KG1 (cell line): Measurements from ENCODE around the gene TP53AIP1.

Source experiments
- DNase-seq: peaks from one replicate; lab custom pipeline; 2025; lab: John Stamatoyannopoulos, UW

The TP53AIP1 gene

DNA sequence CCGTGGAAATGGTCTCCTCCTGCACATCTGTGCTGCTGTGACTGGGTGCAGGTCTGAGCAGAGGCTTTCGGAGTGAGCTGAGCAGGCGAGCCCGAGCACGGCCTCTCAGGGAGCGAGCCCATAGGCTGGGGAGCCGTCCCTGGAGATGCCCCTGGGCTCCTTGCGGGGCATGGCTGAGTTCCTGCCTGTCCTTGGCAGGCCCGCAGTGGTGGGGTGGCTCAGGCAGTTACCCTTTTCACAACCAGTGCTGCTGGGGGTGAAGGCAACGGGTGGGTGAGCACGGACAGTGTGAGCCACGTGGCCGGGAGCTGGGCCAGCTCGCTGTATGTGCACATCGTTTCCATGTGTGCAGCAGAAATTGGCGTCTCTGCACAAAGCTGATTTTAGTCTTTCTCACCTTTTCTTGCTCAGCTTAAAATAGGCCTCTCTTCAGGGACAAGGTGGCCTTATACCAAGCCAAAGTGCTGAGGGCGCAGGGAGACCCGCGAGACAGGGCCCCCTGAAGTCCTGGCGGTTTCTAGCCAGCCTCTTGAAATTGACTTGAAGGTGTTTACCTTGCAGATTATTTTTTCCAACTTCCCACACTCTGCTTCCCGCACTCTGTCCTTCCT is at the start of gene TP53AIP1:
Gene TP53AIP1, minus strand, starts transcription at position 55 of the 611 bp plus-strand sequence. CDS start 5,053 bp downstream, outside the sequence.
- no peak for DNase-seq

DNA sequence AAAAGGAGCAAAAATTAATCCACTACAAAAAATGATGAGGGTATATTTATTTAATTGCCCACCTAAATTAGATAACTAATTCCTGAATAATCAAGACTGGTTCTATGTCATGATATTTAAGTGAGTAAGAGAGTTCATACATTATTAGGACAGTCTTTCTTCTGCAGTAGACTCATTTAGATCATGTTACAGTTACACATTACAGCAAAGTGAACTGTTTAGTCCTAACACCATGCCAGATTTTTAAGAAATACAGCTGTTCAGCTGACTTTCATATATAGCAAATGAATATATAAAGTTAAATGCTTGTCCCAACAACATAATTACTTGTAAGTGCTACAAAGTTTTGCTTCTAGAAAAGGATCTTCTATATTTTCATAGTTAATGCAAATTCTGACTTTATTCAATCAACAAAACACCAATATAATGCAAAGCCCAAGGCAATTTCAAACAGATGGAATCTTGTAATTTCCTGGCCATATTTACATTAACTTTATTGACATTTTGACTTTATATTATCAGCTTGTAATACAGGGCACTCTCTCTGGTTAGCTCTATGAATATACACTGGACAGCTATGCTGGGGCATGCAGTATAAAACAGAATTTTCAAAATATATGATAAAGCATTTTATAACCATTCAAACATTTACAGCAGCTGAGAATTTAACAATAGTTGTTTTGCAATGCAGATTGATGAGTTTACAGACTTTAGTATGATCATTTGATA is 45.7 kb upstream of the TP53AIP1 start:
- no peak for DNase-seq

DNA sequence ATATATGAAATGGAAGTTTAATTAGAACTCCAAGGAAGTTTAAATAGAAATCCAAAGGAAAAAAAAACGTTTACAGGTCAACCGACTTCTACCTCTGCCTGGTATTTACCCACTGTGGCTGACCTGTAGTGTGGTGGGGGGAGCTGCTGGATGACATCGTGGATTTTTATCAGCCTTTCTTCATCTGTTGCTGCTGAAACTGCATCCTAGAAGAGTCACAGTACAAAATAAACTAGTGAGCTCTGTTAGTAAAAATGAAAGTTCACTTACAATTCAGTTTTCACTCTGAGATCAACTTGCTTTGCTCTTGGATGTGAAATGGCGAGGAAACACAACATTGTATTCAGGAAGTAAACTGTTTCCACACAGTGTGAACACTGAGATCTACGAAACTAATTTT is 43.2 kb upstream of the TP53AIP1 start:
- DNase-seq = no peak

DNA sequence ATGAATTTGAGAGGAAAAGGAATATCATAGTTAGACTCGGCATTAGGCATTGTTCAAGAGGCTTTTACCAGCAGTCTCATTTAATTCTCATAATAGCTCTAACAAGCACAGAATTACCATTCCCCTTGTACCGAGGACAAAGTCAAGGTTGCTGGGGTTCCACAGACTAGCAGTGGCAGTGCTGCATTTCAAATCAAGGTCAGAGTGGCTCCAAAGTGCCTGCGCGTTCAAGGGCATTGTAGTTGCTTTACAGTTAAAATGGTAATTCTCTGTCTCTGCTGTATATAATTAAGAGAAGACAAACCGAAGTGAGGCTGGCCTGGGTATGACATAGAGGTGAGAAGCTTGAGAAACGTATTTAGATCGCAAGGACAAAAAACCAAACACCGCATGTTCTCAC is 40.4 kb upstream of the TP53AIP1 start:
- no peak for DNase-seq

DNA sequence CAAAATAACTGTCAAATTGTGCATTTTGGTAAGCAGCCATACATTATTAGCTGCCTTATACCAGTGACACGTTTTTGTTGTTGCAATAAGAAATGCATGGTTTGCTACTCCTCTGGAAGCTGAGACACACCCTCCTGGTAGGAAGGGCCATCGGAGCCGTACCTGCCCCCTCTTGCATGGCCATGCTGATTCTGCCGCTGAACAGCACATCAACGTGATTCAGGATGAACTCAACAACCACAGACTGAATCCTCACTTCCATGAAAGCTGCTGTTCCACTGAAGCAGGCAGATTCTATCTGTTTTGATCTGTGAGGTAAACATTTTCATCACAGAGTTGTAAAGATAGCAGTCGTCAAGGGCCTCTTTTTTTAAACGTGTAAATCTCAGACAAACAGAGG is 38.6 kb upstream of the TP53AIP1 start:
- DNase-seq = no peak

- DNase-seq = no peak
These were observed 28.0 kb upstream of the TP53AIP1 start for GRCh38 chr11:128970598-128971190.

DNA sequence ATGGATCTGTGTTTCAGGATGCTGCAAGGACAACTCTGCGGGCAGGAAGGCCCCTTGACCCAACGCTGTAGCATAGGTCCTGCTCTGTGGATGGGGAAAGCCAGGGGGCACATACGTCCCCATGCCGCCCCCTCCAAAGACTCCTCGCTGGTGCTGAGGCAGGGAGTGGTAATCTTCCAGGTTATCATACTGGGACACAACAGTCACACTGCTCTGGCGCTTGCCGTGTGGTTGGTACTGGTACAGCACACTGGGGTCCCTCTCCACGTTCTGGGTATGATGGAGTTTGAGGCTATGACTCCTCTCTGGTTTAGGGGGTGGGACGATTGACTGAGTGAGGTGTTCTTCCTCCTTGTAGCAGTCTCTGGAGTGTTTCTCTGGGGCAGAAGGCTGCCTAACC is 26.2 kb upstream of the TP53AIP1 start:
- DNase-seq = no peak

DNA sequence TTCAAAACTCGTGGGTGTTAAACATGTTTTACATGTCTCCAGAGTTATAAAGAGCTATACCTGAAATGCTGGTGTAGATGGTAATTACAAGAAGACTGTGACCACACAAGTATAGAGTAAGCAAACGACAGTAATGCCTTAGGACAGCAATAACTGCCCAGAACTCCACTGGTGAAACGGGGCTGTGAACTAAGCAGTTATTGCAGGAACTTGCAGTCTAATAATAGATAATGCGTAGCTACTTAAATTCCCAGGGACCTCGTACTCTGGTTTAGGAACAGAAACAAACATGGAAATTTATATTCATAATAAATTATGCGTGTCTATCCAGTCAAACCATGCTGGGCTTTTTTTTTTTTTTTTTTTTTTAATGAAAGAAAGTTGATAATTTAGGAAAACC is 24.9 kb upstream of the TP53AIP1 start:
- no peak for DNase-seq

DNA sequence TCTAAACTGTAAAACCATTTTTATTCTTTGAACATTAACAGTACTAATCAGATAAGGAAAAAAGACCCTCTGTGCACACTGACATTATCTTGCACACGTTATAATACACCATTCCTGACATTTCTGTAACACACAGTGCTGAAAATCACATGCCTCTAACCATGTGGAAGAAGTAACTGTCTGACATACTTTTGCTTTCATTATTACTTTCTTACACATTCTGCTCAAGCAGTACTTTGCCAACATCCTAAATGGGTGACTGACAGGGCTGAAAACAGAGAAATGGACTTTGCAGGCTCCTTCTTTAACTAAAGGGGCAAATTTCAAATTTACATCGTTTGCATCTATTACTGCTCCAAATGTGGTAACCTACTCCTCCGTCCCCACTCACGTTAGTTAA is 22.8 kb upstream of the TP53AIP1 start:
- DNase-seq = no peak

GRCh38 chr11:128964463-128964930 is 21.8 kb upstream of the TP53AIP1 start:
- no peak for DNase-seq

GRCh38 chr11:128963744-128964325 is 21.2 kb upstream of the TP53AIP1 start:
- no peak for DNase-seq

- DNase-seq = no peak
These were observed 20.2 kb upstream of the TP53AIP1 start for GRCh38 chr11:128962896-128963295.

GRCh38 chr11:128961645-128962044 is 19.0 kb upstream of the TP53AIP1 start:
- DNase-seq = no peak

GRCh38 chr11:128957202-128957482 is 14.5 kb upstream of the TP53AIP1 start:
- DNase-seq = no peak

GRCh38 chr11:128956401-128957201 is 13.9 kb upstream of the TP53AIP1 start:
- DNase-seq = peak; percentile 50

GRCh38 chr11:128955636-128956035 is 13.0 kb upstream of the TP53AIP1 start:
- no peak for DNase-seq

GRCh38 chr11:128953151-128953550 is 10.5 kb upstream of the TP53AIP1 start:
- DNase-seq = no peak

GRCh38 chr11:128949791-128950454 is 7.3 kb upstream of the TP53AIP1 start:
- DNase-seq = no peak

DNA sequence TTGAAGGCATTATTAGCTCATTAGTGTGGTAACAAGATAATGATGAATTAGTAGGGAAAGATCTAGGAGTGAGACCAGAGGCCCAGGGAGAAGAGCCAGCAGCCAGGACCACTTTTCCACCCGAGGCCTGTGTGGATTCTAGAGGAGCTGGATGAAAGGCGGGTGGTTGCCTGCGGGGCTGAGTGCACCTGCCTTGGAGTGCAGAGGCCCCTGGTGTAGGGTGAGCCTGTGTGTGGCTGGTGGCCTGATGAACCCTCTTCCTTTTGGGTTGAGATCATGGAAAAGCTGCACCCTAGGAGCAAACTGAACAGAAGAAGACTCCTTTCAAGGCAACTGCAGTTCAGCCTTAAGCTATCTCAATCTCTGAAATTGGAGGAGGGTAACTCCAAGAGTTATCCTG is 5.9 kb upstream of the TP53AIP1 start:
- no peak for DNase-seq

GRCh38 chr11:128947773-128948172 is 5.1 kb upstream of the TP53AIP1 start:
- no peak for DNase-seq

DNA sequence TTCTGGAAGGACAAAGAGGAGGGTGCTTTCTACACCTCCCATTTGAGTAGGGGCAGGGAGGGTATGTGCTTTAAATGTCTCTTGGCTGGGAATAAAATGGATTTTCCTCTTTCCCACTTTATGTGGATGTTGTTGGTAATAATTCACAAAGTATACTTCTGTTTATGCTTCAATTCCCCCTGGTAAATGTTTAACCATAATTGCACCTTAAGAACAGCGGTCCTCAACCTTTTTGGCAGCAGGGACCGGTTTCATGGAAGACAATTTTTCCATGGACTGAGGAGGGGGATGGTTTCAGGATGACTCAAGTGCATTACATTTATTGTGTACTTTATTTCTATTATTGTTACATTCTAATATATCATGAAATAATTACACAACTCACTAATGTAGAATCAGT is 4.0 kb upstream of the TP53AIP1 start:
- no peak for DNase-seq
